ENCODE results near the gene NOL11.

- TF ChIP-seq FOXP2 (optimal IDR thresholded peaks at IDR 0.05; ENCODE audit: control extremely low read depth, extremely low read length, insufficient read depth) = no peak
- TF ChIP-seq EZH2 (IDR thresholded peaks at IDR 0.05) = no peak
- TF ChIP-seq POLR2AphosphoS5 (IDR thresholded peaks at IDR 0.05; ENCODE audit: borderline replicate concordance, low read depth, low read length) = no peak
These were observed 46.2 kb upstream of the NOL11 start for GRCh38 chr17:67671493-67671892.
